ENCODE data around the gene IFNB1. TPM values are rescaled to one million over a fixed set of nuclear protein-coding genes. Genes with fewer than 3 reads are reported as not detected.

IFNB1 gene
- total RNA-seq, 1 experiment from 2014 or later = not detected

DNA sequence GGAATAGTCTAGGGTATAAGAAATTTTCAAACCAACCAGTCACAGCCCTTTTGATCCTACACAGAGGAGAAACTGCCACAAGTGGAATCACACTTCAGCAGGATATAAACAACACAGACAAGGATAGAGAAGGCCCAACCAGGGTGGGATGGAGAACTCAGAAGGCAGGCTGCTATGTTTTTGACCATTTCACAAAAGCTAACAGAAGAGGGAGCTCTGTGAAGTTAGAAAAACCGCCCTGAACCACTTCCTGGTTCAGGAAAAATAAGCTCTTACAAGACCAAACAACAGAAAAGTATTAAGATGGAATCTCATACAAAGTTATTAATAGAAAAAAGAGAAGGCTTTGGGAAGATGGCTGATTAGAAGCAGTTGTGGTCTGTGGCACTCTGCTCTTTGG lies 960 bp upstream of the IFNB1 start:
- H3K27ac ChIP-seq (ENCODE audit: low read depth, low read length, poor library complexity, severe bottlenecking) = no peak overlapping the region
- H3K4me3 ChIP-seq (ENCODE audit: low read depth, low read length, poor library complexity, severe bottlenecking) = no peak overlapping the region
- peak; percentile 2 for DNase-seq (ENCODE audit: low spot score)
- no peaks in the 10 kb centered on the region for H3K4me1 ChIP-seq (ENCODE audit: insufficient read depth, low read length, poor library complexity, severe bottlenecking)
- ChIA-PET POLR2A (ENCODE audit: low non-redundant PET) (no interaction called here), CTCF (interaction anchor here (1.2 kb wide), 1 partner anchor 32 kb away, joined by 4 read pairs; no protein-coding TSS in a partner anchor)
- H3K9me3 ChIP-seq (ENCODE audit: low read depth, low read length, poor library complexity, severe bottlenecking) = no peaks in the 10 kb centered on the region
- BruUV-seq (replicated peaks) = no TSS peak
- H3K27me3 ChIP-seq (replicated peaks; ENCODE audit: insufficient read depth, low read depth, low read length, poor library complexity) = no peaks in the 10 kb centered on the region
- TF ChIP-seq, protein P1, sequence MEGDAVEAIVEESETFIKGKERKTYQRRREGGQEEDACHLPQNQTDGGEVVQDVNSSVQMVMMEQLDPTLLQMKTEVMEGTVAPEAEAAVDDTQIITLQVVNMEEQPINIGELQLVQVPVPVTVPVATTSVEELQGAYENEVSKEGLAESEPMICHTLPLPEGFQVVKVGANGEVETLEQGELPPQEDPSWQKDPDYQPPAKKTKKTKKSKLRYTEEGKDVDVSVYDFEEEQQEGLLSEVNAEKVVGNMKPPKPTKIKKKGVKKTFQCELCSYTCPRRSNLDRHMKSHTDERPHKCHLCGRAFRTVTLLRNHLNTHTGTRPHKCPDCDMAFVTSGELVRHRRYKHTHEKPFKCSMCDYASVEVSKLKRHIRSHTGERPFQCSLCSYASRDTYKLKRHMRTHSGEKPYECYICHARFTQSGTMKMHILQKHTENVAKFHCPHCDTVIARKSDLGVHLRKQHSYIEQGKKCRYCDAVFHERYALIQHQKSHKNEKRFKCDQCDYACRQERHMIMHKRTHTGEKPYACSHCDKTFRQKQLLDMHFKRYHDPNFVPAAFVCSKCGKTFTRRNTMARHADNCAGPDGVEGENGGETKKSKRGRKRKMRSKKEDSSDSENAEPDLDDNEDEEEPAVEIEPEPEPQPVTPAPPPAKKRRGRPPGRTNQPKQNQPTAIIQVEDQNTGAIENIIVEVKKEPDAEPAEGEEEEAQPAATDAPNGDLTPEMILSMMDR (conservative IDR thresholded peaks at IDR 0.05; ENCODE audit: low read depth, low read length) = 0 out of 2 replicates have a peak, but pooled peaks have one; percentile 14
- TF ChIP-seq EZH2 (IDR thresholded peaks at IDR 0.05; ENCODE audit: borderline replicate concordance, low read depth, low read length, poor library complexity, severe bottlenecking) = no peak
- intact Hi-C loops (cut with micrococcal nuclease; ENCODE audit: unreplicated experiment) = no loop called here
- no peaks in the 10 kb centered on the region for H3K36me3 ChIP-seq (ENCODE audit: insufficient read depth, low read length, poor library complexity, severe bottlenecking)

DNA sequence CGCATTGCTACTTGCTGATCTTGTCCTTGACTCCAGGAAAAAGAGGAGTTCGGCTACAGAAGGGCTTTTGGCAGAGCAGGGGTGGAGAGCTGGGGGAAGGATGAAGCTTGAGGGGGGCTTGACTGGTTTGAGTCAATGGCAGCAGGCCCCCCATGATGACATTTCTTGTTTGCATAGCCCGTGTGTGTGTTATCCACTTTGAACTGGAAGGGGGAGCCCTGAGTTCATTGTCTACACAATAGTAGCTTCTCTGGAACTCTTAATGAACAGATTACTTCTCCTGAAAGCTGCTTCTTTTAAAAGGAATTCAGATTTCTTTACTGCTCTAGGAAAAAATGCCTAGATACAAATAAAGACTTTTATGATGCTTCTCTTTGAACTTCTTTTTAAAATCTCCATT lies 2.3 kb downstream of the IFNB1 start:
- H3K36me3 ChIP-seq (ENCODE audit: insufficient read depth, low read length, poor library complexity, severe bottlenecking) = no peaks in the 10 kb centered on the region
- intact Hi-C loops (cut with micrococcal nuclease; ENCODE audit: unreplicated experiment) = no loop called here
- no peak for DNase-seq (ENCODE audit: low spot score)
- no peak overlapping the region for H3K27ac ChIP-seq (ENCODE audit: low read depth, low read length, poor library complexity, severe bottlenecking)
- no peak overlapping the region for H3K4me3 ChIP-seq (ENCODE audit: low read depth, low read length, poor library complexity, severe bottlenecking)
- ChIA-PET CTCF (no interaction called here), POLR2A (ENCODE audit: low non-redundant PET) (no interaction called here)
- no peaks in the 10 kb centered on the region for H3K9me3 ChIP-seq (ENCODE audit: low read depth, low read length, poor library complexity, severe bottlenecking)
- BruUV-seq (replicated peaks) = no TSS peak
- H3K4me1 ChIP-seq (ENCODE audit: insufficient read depth, low read length, poor library complexity, severe bottlenecking) = no peaks in the 10 kb centered on the region
- H3K27me3 ChIP-seq (replicated peaks; ENCODE audit: insufficient read depth, low read depth, low read length, poor library complexity) = no peaks in the 10 kb centered on the region
- TF ChIP-seq, protein P1 (conservative IDR thresholded peaks at IDR 0.05; ENCODE audit: low read depth, low read length) = no peak
- no peak for TF ChIP-seq EZH2 (IDR thresholded peaks at IDR 0.05; ENCODE audit: borderline replicate concordance, low read depth, low read length, poor library complexity, severe bottlenecking)

DNA sequence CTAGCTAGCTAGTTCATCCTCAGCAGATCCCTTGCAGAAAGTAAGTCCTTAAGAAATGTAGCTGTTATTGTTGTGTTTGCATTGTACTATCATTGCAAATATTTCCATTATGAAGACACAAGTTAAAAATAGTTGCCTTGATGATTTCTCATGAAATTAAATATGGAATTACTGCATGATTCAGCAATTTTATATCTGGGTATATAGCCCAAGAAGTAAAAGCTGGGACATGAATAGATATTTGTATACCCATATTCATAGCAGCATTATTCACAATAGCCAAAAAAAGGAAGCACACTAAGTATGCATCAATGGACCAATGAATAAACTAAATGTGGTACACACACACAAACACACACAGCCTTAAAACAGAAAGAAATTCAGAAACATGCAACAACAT lies 6.8 kb downstream of the IFNB1 start:
- H3K4me1 ChIP-seq (ENCODE audit: insufficient read depth, low read length, poor library complexity, severe bottlenecking) = no peaks in the 10 kb centered on the region
- ChIA-PET CTCF (no interaction called here), POLR2A (ENCODE audit: low non-redundant PET) (no interaction called here)
- H3K4me3 ChIP-seq (ENCODE audit: low read depth, low read length, poor library complexity, severe bottlenecking) = no peak overlapping the region
- no TSS peak for BruUV-seq (replicated peaks)
- intact Hi-C loops (cut with micrococcal nuclease; ENCODE audit: unreplicated experiment) = no loop called here
- H3K9me3 ChIP-seq (ENCODE audit: low read depth, low read length, poor library complexity, severe bottlenecking) = no peaks in the 10 kb centered on the region
- TF ChIP-seq, protein P1 (conservative IDR thresholded peaks at IDR 0.05; ENCODE audit: low read depth, low read length) = no peak
- no peak for TF ChIP-seq EZH2 (IDR thresholded peaks at IDR 0.05; ENCODE audit: borderline replicate concordance, low read depth, low read length, poor library complexity, severe bottlenecking)
- H3K27me3 ChIP-seq (replicated peaks; ENCODE audit: insufficient read depth, low read depth, low read length, poor library complexity) = no peaks in the 10 kb centered on the region
- DNase-seq (ENCODE audit: low spot score) = no peak
- H3K27ac ChIP-seq (ENCODE audit: low read depth, low read length, poor library complexity, severe bottlenecking) = no peak overlapping the region
- H3K36me3 ChIP-seq (ENCODE audit: insufficient read depth, low read length, poor library complexity, severe bottlenecking) = no peaks in the 10 kb centered on the region

Measured in A673 (cell line).